Endodermal cell (in vitro differentiated cells): ENCODE results near the gene DHX58. TPM values are rescaled to one million over a fixed set of nuclear protein-coding genes. Genes with fewer than 3 reads are reported as not detected.
A peak's percentile ranks its signal among the peaks of the same experiment; 100 is the strongest.

Experiments used
- DNase-seq: peaks from one replicate; pipeline ENCODE4 v3.0.0-alpha.2; 2017
- H3K27ac ChIP-seq: 2 replicates; pipeline ENCODE4 v1.5.1; 2013; ENCODE audit warnings: mild to moderate bottlenecking, low read depth, low read length, moderate library complexity
- H3K27me3 ChIP-seq: 2 replicates; pipeline ENCODE4 v1.6.1; 2013; ENCODE audit warnings: mild to moderate bottlenecking, low read length, moderate library complexity; ENCODE audit not compliant: insufficient read depth, control insufficient read depth, poor library complexity, severe bottlenecking
- H3K36me3 ChIP-seq: 2 replicates; pipeline ENCODE4 v1.7.0; 2013; ENCODE audit warnings: mild to moderate bottlenecking, low read length, moderate library complexity; ENCODE audit not compliant: control insufficient read depth, insufficient read depth
- H3K4me1 ChIP-seq: one replicate; pipeline ENCODE4 v1.7.0; 2013; ENCODE audit warnings: low read length; ENCODE audit not compliant: control insufficient read depth, insufficient read depth
- H3K4me3 ChIP-seq: 2 replicates; pipeline ENCODE4 v1.5.1; 2013; ENCODE audit warnings: mild to moderate bottlenecking, low read length, moderate library complexity
- H3K9ac ChIP-seq: 2 replicates; pipeline ENCODE4 v1.6.1; 2013; ENCODE audit warnings: mild to moderate bottlenecking, low read length, moderate library complexity; ENCODE audit not compliant: poor library complexity, severe bottlenecking; ENCODE audit errors: extremely low read depth
- H3K9me3 ChIP-seq: 2 replicates; pipeline ENCODE4 v1.6.1; 2013; ENCODE audit warnings: mild to moderate bottlenecking, low read length, moderate library complexity; ENCODE audit not compliant: control insufficient read depth
- H3K27ac Mint-ChIP-seq: 2 replicates; pipeline ENCODE4 v1.8.0; 2020; ENCODE audit warnings: mixed read lengths
- H3K27me3 Mint-ChIP-seq: 2 replicates; pipeline ENCODE4 v1.8.0; 2021; ENCODE audit warnings: mild to moderate bottlenecking, mixed read lengths; ENCODE audit not compliant: insufficient read depth
- H3K36me3 Mint-ChIP-seq: 2 replicates; pipeline ENCODE4 v1.8.0; 2020; ENCODE audit warnings: low read depth, mixed read lengths
- H3K4me1 Mint-ChIP-seq: 2 replicates; pipeline ENCODE4 v1.8.0; 2020; ENCODE audit warnings: mixed read lengths
- H3K4me3 Mint-ChIP-seq: 2 replicates; pipeline ENCODE4 v1.8.0; 2020; ENCODE audit warnings: mild to moderate bottlenecking, moderate library complexity, mixed read lengths
- H3K9me3 Mint-ChIP-seq: 2 replicates; pipeline ENCODE4 v1.8.0; 2020; ENCODE audit warnings: mild to moderate bottlenecking, mixed read lengths
- CTCF ChIP-seq: fragments of 200-600 bp; sonication (generic); conservative IDR thresholded peaks from 2 replicates; pipeline ENCODE4 v1.5.0; 2021; ENCODE audit warnings: antibody characterized with exemption, mild to moderate bottlenecking
- WGBS, 2 experiments: methylation state at CpG; one replicate each; pipeline versions ENCODE4 v1.1.5 to v1.1.7; 2013; ENCODE audit warnings: missing lambda C conversion rate in 2 of 2, mixed read lengths in 1 of 2; ENCODE audit not compliant: insufficient coverage in 1 of 2, insufficient read length in 1 of 2; 5-methylcytosine and 5-hydroxymethylcytosine counted together
- total RNA-seq, 2 donors: library from RNA; stranded (reverse); fragmentation: NEBNext Ultra II Directional in 1 of 2; extraction: Animal tissue kit (Norgen Biotek cat#: 25700) in 1 of 2; gene quantifications; 2 replicates in 1 of 2; 3 replicates in 1 of 2; pipeline ENCODE4 v1.2.1, GENCODE V29; 2021

Gene DHX58
- total RNA-seq, 2 donors from 2014 or later, result 0.38 to 0.48 TPM

GRCh38 chr17:42138749-42139492, 26.4 kb upstream of the DHX58 start:
- H3K4me3 Mint-ChIP-seq, result no peak overlapping the region
- peaks cover 18% of the 10 kb centered on the region for H3K4me1 ChIP-seq

GRCh38 chr17:42136654-42137051, 24.1 kb upstream of the DHX58 start:
- no peak for DNase-seq
- H3K27ac ChIP-seq, result no peak overlapping the region

More at GRCh38 chr17:42138749-42139492, 26.4 kb upstream of the DHX58 start:
- 86 to 90% methylated on average over 7 of the region's 7 CpGs for WGBS, 2 experiments
- Histone ChIP-seq H3K9ac (no peak overlapping the region), H3K27me3 (no peaks in the 10 kb centered on the region), H3K9me3 (no peaks in the 10 kb centered on the region), H3K27ac (no peak overlapping the region), H3K36me3 (peaks cover 45% of the 10 kb centered on the region), H3K4me3 (no peak overlapping the region)
- no peak for DNase-seq
- TF ChIP-seq CTCF, result no peak
- H3K27ac Mint-ChIP-seq, result peak overlapping the region; percentile 75
- H3K36me3 Mint-ChIP-seq, result peaks cover 26% of the 10 kb centered on the region
- H3K4me1 Mint-ChIP-seq, result peaks cover 42% of the 10 kb centered on the region
- H3K9me3 Mint-ChIP-seq, result no peaks in the 10 kb centered on the region
- no peaks in the 10 kb centered on the region for H3K27me3 Mint-ChIP-seq

More at GRCh38 chr17:42136654-42137051, 24.1 kb upstream of the DHX58 start:
- Mint-ChIP-seq H3K36me3 (peaks cover 16% of the 10 kb centered on the region), H3K4me3 (no peak overlapping the region), H3K9me3 (no peaks in the 10 kb centered on the region), H3K27ac (peak overlapping the region; percentile 88), H3K27me3 (no peaks in the 10 kb centered on the region), H3K4me1 (peaks cover 58% of the 10 kb centered on the region)
- TF ChIP-seq CTCF, result no peak
- WGBS, 2 experiments, result 93 to 96% methylated on average over 2 to 3 of the region's 3 CpGs
- no peaks in the 10 kb centered on the region for H3K9me3 ChIP-seq
- no peak overlapping the region for H3K9ac ChIP-seq
- peaks cover 42% of the 10 kb centered on the region for H3K36me3 ChIP-seq
- peaks cover 31% of the 10 kb centered on the region for H3K4me1 ChIP-seq
- H3K4me3 ChIP-seq, result no peak overlapping the region
- no peaks in the 10 kb centered on the region for H3K27me3 ChIP-seq
